T-cell (primary cell): ENCODE results near the gene MRRF. TPM values are rescaled to one million over a fixed set of nuclear protein-coding genes. Genes with fewer than 3 reads are reported as not detected.

Source experiments
- ATAC-seq, 4 experiments: fragments of 200-7000 bp in 3 of 4; fragments of 150-1000 bp in 1 of 4; cut with Tn5 transposase; replicated peaks in 1 of 4; 1 replicate in 3 of 4; 2 replicates in 1 of 4; pipeline ENCODE4 v1.10.0; 2021; ENCODE audit warnings: moderate library complexity in 3 of 4, mild to moderate bottlenecking in 2 of 4, moderate number of reproducible peaks in 1 of 4
- CTCF ChIA-PET, 2 donors: fragments of 300-600 bp; sonication (Branson Sonifier 250); formaldehyde crosslinking; loops; one replicate each; lab custom pipeline; 2022; ENCODE audit warnings: antibody characterized with exemption in 2 of 2; lab: Charles Lee
- POLR2A ChIA-PET, 2 donors: fragments of 300-600 bp; sonication (Branson Sonifier 250); formaldehyde crosslinking; loops; one replicate each; lab custom pipeline; 2022; ENCODE audit warnings: antibody characterized with exemption in 2 of 2; lab: Charles Lee
- DNase-seq, 35 experiments: peaks; one replicate each; pipeline versions ENCODE4 v3.0.0 to v3.0.0-alpha.2; 2013 to 2023
- H3K27ac ChIP-seq: one replicate; pipeline ENCODE4 v1.5.1; 2013; ENCODE audit warnings: low read length
- H3K27me3 ChIP-seq, 2 experiments: replicated peaks in 1 of 2; 1 replicate in 1 of 2; 2 replicates in 1 of 2; pipeline versions ENCODE4 v1.6.1 to v1.7.0; 2013; ENCODE audit warnings: low read length in 1 of 2, mixed read lengths in 1 of 2; ENCODE audit not compliant: control insufficient read depth in 2 of 2, insufficient read depth in 2 of 2; ENCODE audit errors: extremely low read depth in 1 of 2
- H3K36me3 ChIP-seq, 2 donors: 1 replicate in 1 of 2; 2 replicates in 1 of 2; pipeline versions ENCODE4 v1.6.1 to v1.7.0; 2013; ENCODE audit warnings: low read length in 1 of 2; ENCODE audit not compliant: control insufficient read depth in 2 of 2, insufficient read depth in 1 of 2; ENCODE audit errors: extremely low read depth in 1 of 2
- H3K4me1 ChIP-seq, 2 experiments: 1 replicate in 1 of 2; 2 replicates in 1 of 2; pipeline versions ENCODE4 v1.6.1 to v1.7.0; 2013; ENCODE audit warnings: low read length in 2 of 2, mixed read lengths in 1 of 2; ENCODE audit not compliant: insufficient read depth in 2 of 2, control insufficient read depth in 1 of 2; ENCODE audit errors: extremely low read depth in 1 of 2
- H3K4me3 ChIP-seq, 2 donors: 1 replicate in 1 of 2; 2 replicates in 1 of 2; pipeline versions ENCODE4 v1.5.1 to v1.7.0; 2013; ENCODE audit warnings: mild to moderate bottlenecking in 2 of 2, low read length in 1 of 2, moderate library complexity in 1 of 2; ENCODE audit not compliant: control insufficient read depth in 1 of 2; ENCODE audit errors: extremely low read depth in 1 of 2
- H3K9me3 ChIP-seq: 2 replicates; pipeline ENCODE4 v1.7.0; 2013
- H3K27ac Mint-ChIP-seq, 2 donors: one replicate each; pipeline ENCODE4 v1.8.0; 2020 to 2021; ENCODE audit warnings: mild to moderate bottlenecking in 2 of 2, mixed read lengths in 2 of 2
- H3K27me3 Mint-ChIP-seq, 2 donors: one replicate each; pipeline ENCODE4 v1.8.0; 2021 to 2022; ENCODE audit warnings: mixed read lengths in 2 of 2
- H3K36me3 Mint-ChIP-seq: one replicate; pipeline ENCODE4 v1.8.0; 2021; ENCODE audit warnings: mixed read lengths
- H3K4me1 Mint-ChIP-seq, 3 donors: one replicate each; pipeline ENCODE4 v1.8.0; 2020 to 2022; ENCODE audit warnings: mixed read lengths in 3 of 3, mild to moderate bottlenecking in 1 of 3
- H3K4me3 Mint-ChIP-seq, 3 donors: one replicate each; pipeline ENCODE4 v1.8.0; 2020 to 2022; ENCODE audit warnings: mild to moderate bottlenecking in 3 of 3, mixed read lengths in 3 of 3, moderate library complexity in 3 of 3
- H3K9me3 Mint-ChIP-seq, 3 donors: one replicate each; pipeline ENCODE4 v1.8.0; 2020 to 2022; ENCODE audit warnings: mixed read lengths in 3 of 3
- WGBS: methylation state at CpG from one replicate; pipeline ENCODE4 v1.1.5; 2013; ENCODE audit warnings: missing lambda C conversion rate; ENCODE audit not compliant: insufficient coverage; 5-methylcytosine and 5-hydroxymethylcytosine counted together
- total RNA-seq, 35 experiments: library from RNA in 6 of 35; stranded (reverse) in 6 of 35; fragments of 120-200 nt in 1 of 35; gene quantifications; one replicate each; pipeline versions ENCODE4 v1.2.1 to v1.2.4 and lab custom pipeline; 2013 to 2026

Gene MRRF
- total RNA-seq, 5 donors from 2014 or later (not counting 1 experiment from before 2014, with no cell fraction given), result 27.7 to 34.1 (median 29.1) TPM

GRCh38 chr9:122368642-122369041 is 104.0 kb downstream of the MRRF start:
- Mint-ChIP-seq H3K4me3 (no peak overlapping the region), H3K4me1 (peaks cover 10 to 18% (median 12%) of the 10 kb centered on the region in 3 donors), H3K9me3 (peaks cover 0 to 3% (median 0%) of the 10 kb centered on the region in 3 donors), H3K36me3 (no peaks in the 10 kb centered on the region), H3K27me3 (peaks cover 24 to 31% of the 10 kb centered on the region in 2 donors), H3K27ac (no peak overlapping the region)
- no peak for DNase-seq
- H3K9me3 ChIP-seq, result no peaks in the 10 kb centered on the region
- ChIA-PET POLR2A (no interaction called here), CTCF (no interaction called here)
- H3K4me3 ChIP-seq, result no peak overlapping the region
- H3K36me3 ChIP-seq, result no peaks in the 10 kb centered on the region
- H3K4me1 ChIP-seq, result peaks cover 0 to 14% of the 10 kb centered on the region in 2 experiments
- no peak for ATAC-seq
- H3K27me3 ChIP-seq, result peaks cover 0 to 39% of the 10 kb centered on the region in 2 experiments
- H3K27ac ChIP-seq, result no peak overlapping the region
- no CpG with 5 or more reads among the region's 1 CpG for WGBS

- Histone ChIP-seq H3K36me3 (no peaks in the 10 kb centered on the region), H3K9me3 (no peaks in the 10 kb centered on the region), H3K4me3 (no peak overlapping the region), H3K4me1 (peaks cover 0 to 14% of the 10 kb centered on the region in 2 experiments), H3K27me3 (peaks cover 0 to 50% of the 10 kb centered on the region in 2 experiments), H3K27ac (no peak overlapping the region)
- no peak overlapping the region for H3K27ac Mint-ChIP-seq
- CTCF ChIA-PET, result no interaction called here
- 29% methylated on average over 3 of the region's 5 CpGs for WGBS
- ATAC-seq (no peak), DNase-seq (no peak)
- H3K27me3 Mint-ChIP-seq, result peaks cover 24 to 36% of the 10 kb centered on the region in 2 donors
- peaks cover 10 to 18% (median 12%) of the 10 kb centered on the region in 3 donors for H3K4me1 Mint-ChIP-seq
- POLR2A ChIA-PET, result no interaction called here
- no peaks in the 10 kb centered on the region for H3K36me3 Mint-ChIP-seq
- peak overlapping the region in 2 of 3 donors; percentile 68 to 77 for H3K4me3 Mint-ChIP-seq
- H3K9me3 Mint-ChIP-seq, result peaks cover 0 to 3% (median 0%) of the 10 kb centered on the region in 3 donors
These were observed 105.6 kb downstream of the MRRF start for GRCh38 chr9:122370303-122370702.

GRCh38 chr9:122370869-122371755 is 106.4 kb downstream of the MRRF start, which contains the start of gene PTGS1:
PTGS1 (plus strand) TSS chr9:122371024; CDS start chr9:122371085, 61 bp downstream.
- H3K4me1 ChIP-seq, result peaks cover 0 to 14% of the 10 kb centered on the region in 2 experiments
- Mint-ChIP-seq H3K4me3 (peak within 1 kb of the TSS; percentile 58 to 77 (median 68)), H3K27me3 (peaks cover 29 to 41% of the 10 kb centered on the region in 2 donors), H3K4me1 (peaks cover 10 to 18% (median 12%) of the 10 kb centered on the region in 3 donors), H3K36me3 (no peaks in the 10 kb centered on the region), H3K9me3 (peaks cover 0 to 3% (median 0%) of the 10 kb centered on the region in 3 donors), H3K27ac (no peak within 1 kb of the TSS)
- peak in 2 of 35 experiments; percentile 17 to 20 for DNase-seq
- H3K27me3 ChIP-seq, result peaks cover 0 to 58% of the 10 kb centered on the region in 2 experiments
- H3K27ac ChIP-seq, result no peak within 1 kb of the TSS
- H3K9me3 ChIP-seq, result no peaks in the 10 kb centered on the region
- H3K36me3 ChIP-seq, result no peaks in the 10 kb centered on the region
- peak within 1 kb of the TSS; percentile 19 to 27 for H3K4me3 ChIP-seq
- ATAC-seq, result peak in 3 of 4 experiments; percentile 36 to 52 (median 41)
- CTCF ChIA-PET, result no interaction called here
- POLR2A ChIA-PET, result no interaction called here
- 0% methylated on average over 23 of the region's 39 CpGs for WGBS

- ChIA-PET CTCF (no interaction called here), POLR2A (no interaction called here)
- H3K27me3 Mint-ChIP-seq, result peaks cover 32 to 41% of the 10 kb centered on the region in 2 donors
- no peak for DNase-seq
- Histone ChIP-seq H3K27me3 (peaks cover 0 to 59% of the 10 kb centered on the region in 2 experiments), H3K9me3 (no peaks in the 10 kb centered on the region), H3K4me3 (no peak overlapping the region), H3K36me3 (no peaks in the 10 kb centered on the region), H3K4me1 (peaks cover 0 to 14% of the 10 kb centered on the region in 2 experiments), H3K27ac (no peak overlapping the region)
- no peak overlapping the region for H3K4me3 Mint-ChIP-seq
- no peak overlapping the region for H3K27ac Mint-ChIP-seq
- no peaks in the 10 kb centered on the region for H3K36me3 Mint-ChIP-seq
- H3K4me1 Mint-ChIP-seq, result peaks cover 10 to 18% (median 12%) of the 10 kb centered on the region in 3 donors
- no peak for ATAC-seq
- WGBS, result 100% methylated on average over 1 of the region's 8 CpGs
- peaks cover 0 to 3% (median 0%) of the 10 kb centered on the region in 3 donors for H3K9me3 Mint-ChIP-seq
These were observed 107.2 kb downstream of the MRRF start for GRCh38 chr9:122371846-122372245.

- H3K9me3 Mint-ChIP-seq, result peaks cover 0 to 3% (median 0%) of the 10 kb centered on the region in 3 donors
- H3K4me1 Mint-ChIP-seq, result peaks cover 10 to 18% (median 12%) of the 10 kb centered on the region in 3 donors
- peaks cover 0 to 19% of the 10 kb centered on the region in 2 experiments for H3K4me1 ChIP-seq
- H3K27me3 Mint-ChIP-seq, result peaks cover 32 to 44% of the 10 kb centered on the region in 2 donors
- ChIA-PET CTCF (no interaction called here), POLR2A (no interaction called here)
- 88% methylated on average over 16 of the region's 19 CpGs for WGBS
- DNase-seq (no peak), ATAC-seq (no peak)
- H3K27me3 ChIP-seq, result peaks cover 0 to 69% of the 10 kb centered on the region in 2 experiments
- H3K27ac Mint-ChIP-seq, result no peak overlapping the region
- no peaks in the 10 kb centered on the region for H3K36me3 ChIP-seq
- H3K27ac ChIP-seq, result no peak overlapping the region
- H3K4me3 Mint-ChIP-seq, result no peak overlapping the region
- no peaks in the 10 kb centered on the region for H3K9me3 ChIP-seq
- no peak overlapping the region for H3K4me3 ChIP-seq
- H3K36me3 Mint-ChIP-seq, result no peaks in the 10 kb centered on the region
These were observed 108.5 kb downstream of the MRRF start for GRCh38 chr9:122372856-122373845.
